GM12865 (cell line): ENCODE results near the gene PRKN.

Experiments used
- DNase-seq: peaks from one replicate; pipeline ENCODE4 v3.0.0; 2010; ENCODE audit warnings: low read depth
- H3K4me3 ChIP-seq: 2 replicates; pipeline ENCODE4 v1.5.1; 2011; ENCODE audit warnings: mild to moderate bottlenecking, low read depth, low read length, control low read depth
- CTCF ChIP-seq: IDR thresholded peaks from 2 replicates; pipeline ENCODE4 v1.5.1; 2011; ENCODE audit warnings: low read length, control low read depth, low read depth, inconsistent platforms; ENCODE audit not compliant: insufficient read depth; ENCODE audit errors: missing control alignments

The PRKN gene

GRCh38 chr6:161641175-161641574 is 1086.4 kb downstream of the PRKN start:
- no peak overlapping the region for H3K4me3 ChIP-seq
- DNase-seq: no peak
- TF ChIP-seq CTCF: no peak

- no peak for TF ChIP-seq CTCF
- H3K4me3 ChIP-seq: no peak overlapping the region
- DNase-seq: no peak
Measured at GRCh38 chr6:161639772-161640171, 1087.8 kb downstream of the PRKN start.

GRCh38 chr6:161637658-161638057 is 1089.9 kb downstream of the PRKN start:
- H3K4me3 ChIP-seq: no peak overlapping the region
- TF ChIP-seq CTCF: no peak
- no peak for DNase-seq

- no peak for DNase-seq
- H3K4me3 ChIP-seq: no peak overlapping the region
- no peak for TF ChIP-seq CTCF
Measured at GRCh38 chr6:161636882-161637430, 1090.6 kb downstream of the PRKN start.

- H3K4me3 ChIP-seq: no peak overlapping the region
- TF ChIP-seq CTCF: no peak
- DNase-seq: no peak
Measured at GRCh38 chr6:161635975-161636374, 1091.6 kb downstream of the PRKN start.

GRCh38 chr6:161634916-161635315 is 1092.7 kb downstream of the PRKN start:
- no peak for TF ChIP-seq CTCF
- DNase-seq: no peak
- H3K4me3 ChIP-seq: no peak overlapping the region

GRCh38 chr6:161631676-161632194 is 1095.8 kb downstream of the PRKN start:
- H3K4me3 ChIP-seq: no peak overlapping the region
- no peak for TF ChIP-seq CTCF
- no peak for DNase-seq
